Uterus (tissue), 4 donors: ENCODE measurements around the gene SLC22A15. TPM values are rescaled to one million over a fixed set of nuclear protein-coding genes. Genes with fewer than 3 reads are reported as not detected.
"Not testable (repeated sequence)": the region's sequence is repeated elsewhere in the genome, so short reads cannot be mapped to it uniquely, and the experiment has no call there.

Source experiments
- DNase-seq, 2 donors: peaks; one replicate each; pipeline ENCODE4 v3.0.0-alpha.2; 2019 to 2020
- H3K27ac ChIP-seq, 2 donors: fragments of 200-600 bp; sonication (generic); 1 replicate in 1 of 2; 2 replicates in 1 of 2; pipeline ENCODE4 v1.5.1; 2016 to 2018
- H3K27me3 ChIP-seq, 2 donors: fragments of 200-600 bp; sonication (generic); one replicate each; pipeline ENCODE4 v1.5.1; 2018 to 2019; ENCODE audit warnings: control low read depth in 1 of 2
- H3K36me3 ChIP-seq, 2 donors: fragments of 200-600 bp; sonication (generic); one replicate each; pipeline ENCODE4 v1.5.1; 2019; ENCODE audit warnings: control low read depth in 1 of 2
- H3K4me1 ChIP-seq, 2 donors: fragments of 200-600 bp; sonication (generic); one replicate each; pipeline ENCODE4 v1.5.1; 2018 to 2019; ENCODE audit warnings: control low read depth in 1 of 2
- H3K4me3 ChIP-seq, 2 donors: fragments of 200-600 bp; sonication (generic); 1 replicate in 1 of 2; 2 replicates in 1 of 2; pipeline ENCODE4 v1.5.1; 2018 to 2019; ENCODE audit warnings: mild to moderate bottlenecking in 1 of 2
- H3K9me3 ChIP-seq, 2 donors: fragments of 200-600 bp; sonication (generic); one replicate each; pipeline ENCODE4 v1.5.1; 2019; ENCODE audit warnings: control low read depth in 1 of 2
- CTCF ChIP-seq, 4 experiments: fragments of 200-600 bp in 2 of 4; fragments of 450-650 bp in 2 of 4; sonication (generic) in 2 of 4; IDR thresholded peaks; one replicate each; pipeline ENCODE4 v1.5.1; 2016 to 2019; ENCODE audit warnings: antibody characterized with exemption in 4 of 4, mild to moderate bottlenecking in 2 of 4, moderate library complexity in 1 of 4
- POLR2A ChIP-seq, 2 donors: fragments of 450-650 bp; IDR thresholded peaks; one replicate each; pipeline ENCODE4 v1.6.1; 2016; ENCODE audit warnings: antibody characterized with exemption in 2 of 2, mild to moderate bottlenecking in 1 of 2, moderate library complexity in 1 of 2
- intact Hi-C: fragments of 100-400 bp; cut with DNase I; formaldehyde crosslinking; loops from one replicate; pipeline ENCODE4 v1.15.1; 2023; ENCODE audit warnings: low total_unique reads
- total RNA-seq, 4 donors: library from RNA; depleted of rRNA in 3 of 4; stranded (reverse); fragments of >200 nt in 3 of 4; gene quantifications; one replicate each; pipeline versions ENCODE4 v1.1.0 to v1.2.4, GENCODE V29; 2014 to 2023
- donor health status: DM: yes; HTN: yes; CAD: no.

Gene SLC22A15
- total RNA-seq, 4 donors from 2014 or later, result 2.0 to 7.8 (median 3.8) TPM; not detected in 1

GRCh38 chr1:116031302-116031835, 55.1 kb downstream of the SLC22A15 start:
- Histone ChIP-seq H3K27me3 (no peaks in the 10 kb centered on the region), H3K9me3 (no peaks in the 10 kb centered on the region), H3K27ac (no peak overlapping the region), H3K36me3 (no peaks in the 10 kb centered on the region), H3K4me3 (no peak overlapping the region), H3K4me1 (no peaks in the 10 kb centered on the region)
- intact Hi-C loops, result no loop called here
- TF ChIP-seq POLR2A (IDR thresholded peaks at IDR 0.05) (no peak), CTCF (IDR thresholded peaks at IDR 0.05) (no peak)
- no peak for DNase-seq

GRCh38 chr1:116033322-116033721, 57.0 kb downstream of the SLC22A15 start:
- Histone ChIP-seq H3K27me3 (no peaks in the 10 kb centered on the region), H3K36me3 (no peaks in the 10 kb centered on the region), H3K4me3 (no peak overlapping the region), H3K27ac (no peak overlapping the region), H3K9me3 (no peaks in the 10 kb centered on the region), H3K4me1 (no peaks in the 10 kb centered on the region)
- TF ChIP-seq CTCF (IDR thresholded peaks at IDR 0.05), result no peak
- TF ChIP-seq POLR2A (IDR thresholded peaks at IDR 0.05), result no peak
- intact Hi-C loops, result no loop called here
- no peak for DNase-seq

- H3K4me3 ChIP-seq, result no peak overlapping the region
- intact Hi-C loops, result no loop called here
- H3K4me1 ChIP-seq, result no peaks in the 10 kb centered on the region
- no peaks in the 10 kb centered on the region for H3K9me3 ChIP-seq
- H3K36me3 ChIP-seq, result no peaks in the 10 kb centered on the region
- no peaks in the 10 kb centered on the region for H3K27me3 ChIP-seq
- TF ChIP-seq POLR2A (IDR thresholded peaks at IDR 0.05), result no peak
- TF ChIP-seq CTCF (IDR thresholded peaks at IDR 0.05), result no peak
- DNase-seq, result no peak
- H3K27ac ChIP-seq, result no peak overlapping the region
Measured at GRCh38 chr1:116036255-116036654, 59.9 kb downstream of the SLC22A15 start.

GRCh38 chr1:116038679-116039078, 62.4 kb downstream of the SLC22A15 start:
- Histone ChIP-seq H3K27me3 (no peaks in the 10 kb centered on the region), H3K4me1 (no peaks in the 10 kb centered on the region), H3K4me3 (no peak overlapping the region), H3K27ac (no peak overlapping the region), H3K9me3 (no peaks in the 10 kb centered on the region), H3K36me3 (no peaks in the 10 kb centered on the region)
- no peak for DNase-seq
- intact Hi-C loops, result no loop called here
- TF ChIP-seq POLR2A (IDR thresholded peaks at IDR 0.05) (no peak), CTCF (IDR thresholded peaks at IDR 0.05) (no peak)

GRCh38 chr1:116044071-116044470, 67.8 kb downstream of the SLC22A15 start:
- no peak for TF ChIP-seq CTCF (IDR thresholded peaks at IDR 0.05)
- no peak for TF ChIP-seq POLR2A (IDR thresholded peaks at IDR 0.05)

GRCh38 chr1:116046933-116047332, 70.6 kb downstream of the SLC22A15 start:
- DNase-seq, intact Hi-C loops, H3K36me3 ChIP-seq, H3K4me3 ChIP-seq, H3K27ac ChIP-seq, H3K9me3 ChIP-seq, H3K27me3 ChIP-seq, H3K4me1 ChIP-seq: not testable (repeated sequence)

More at GRCh38 chr1:116044071-116044470, 67.8 kb downstream of the SLC22A15 start:
- H3K36me3 ChIP-seq, result no peaks in the 10 kb centered on the region
- no peak overlapping the region for H3K4me3 ChIP-seq
- intact Hi-C loops, result no loop called here
- H3K27me3 ChIP-seq, result no peaks in the 10 kb centered on the region
- H3K9me3 ChIP-seq, result no peaks in the 10 kb centered on the region
- no peak overlapping the region for H3K27ac ChIP-seq
- no peak for DNase-seq
- H3K4me1 ChIP-seq, result no peaks in the 10 kb centered on the region

- H3K4me3 ChIP-seq, intact Hi-C loops, H3K27ac ChIP-seq, DNase-seq, H3K36me3 ChIP-seq, H3K9me3 ChIP-seq, H3K4me1 ChIP-seq, H3K27me3 ChIP-seq: not testable (repeated sequence)
Measured at GRCh38 chr1:116051896-116052295, 75.6 kb downstream of the SLC22A15 start.
